SK-MEL-5 (cell line): ENCODE data around the gene CACNG1. TPM values are rescaled to one million over a fixed set of nuclear protein-coding genes. Genes with fewer than 3 reads are reported as not detected.
"Not testable (repeated sequence)": the region's sequence is repeated elsewhere in the genome, so short reads cannot be mapped to it uniquely, and the experiment has no call there.

Experiments
- DNase-seq: peaks from one replicate; pipeline ENCODE4 v3.0.0-alpha.2; 2016; ENCODE audit warnings: low read depth, low spot score
- in situ Hi-C: cut with HindIII; loops from 2 replicates; pipeline ENCODE4 v1.10.0; 2016; ENCODE audit warnings: low sequenced_read_pairs, high pct_unique_total_duplicates, low pct_unique_long_range_greater_than_20kb
- total RNA-seq: library from RNA; depleted of rRNA; stranded (reverse); fragments of >200 nt; shearing (Covaris generic); gene quantifications from 2 replicates; pipeline ENCODE4 v1.2.3, GENCODE V29; 2014

CACNG1 gene
- total RNA-seq, 1 experiment from 2014 or later = not detected

DNA sequence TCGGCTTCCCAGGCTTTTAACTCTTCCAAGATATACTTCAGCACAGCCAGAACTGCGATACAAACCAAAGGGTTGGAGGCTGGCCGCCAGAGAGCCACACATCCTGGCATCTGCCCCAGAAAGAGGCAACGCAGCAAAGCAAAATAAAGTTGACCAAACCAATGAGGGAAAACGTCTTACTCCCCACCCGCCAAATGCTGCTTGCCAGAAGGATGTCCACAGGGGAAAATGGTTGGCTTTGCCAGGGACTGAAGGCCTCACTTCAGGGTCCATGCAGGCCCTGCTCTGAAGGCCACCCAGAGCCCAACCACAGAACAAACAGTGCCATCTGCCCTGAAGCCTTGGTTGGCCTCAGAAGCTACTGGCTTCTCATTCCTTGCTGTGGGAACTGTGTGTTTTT, 15.0 kb downstream of the CACNG1 start:
- in situ Hi-C loops = no loop called here
- no peak for DNase-seq

GRCh38 chr17:67063141-67063540, 18.8 kb downstream of the CACNG1 start:
- no peak for DNase-seq

DNA sequence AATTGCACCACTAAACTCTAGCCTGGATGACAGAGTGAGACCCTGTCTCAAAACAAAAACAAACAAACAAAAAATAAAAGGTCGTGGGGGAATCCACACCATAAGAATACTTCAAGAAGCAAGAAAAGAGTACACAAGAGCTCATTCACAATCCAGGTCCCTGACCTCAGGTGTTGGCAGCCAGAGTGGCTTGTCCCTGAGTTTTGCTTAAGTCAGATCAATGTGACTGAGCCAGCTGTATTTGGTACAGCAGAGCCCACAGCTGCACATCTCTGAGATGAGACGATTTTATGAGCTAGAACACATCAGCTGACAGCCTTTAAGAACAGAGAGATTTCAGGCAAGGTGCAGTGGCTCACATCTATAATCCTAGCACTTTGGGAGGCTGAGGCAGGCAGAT, 22.4 kb downstream of the CACNG1 start:
- DNase-seq = no peak
- in situ Hi-C loops = no loop called here

More at GRCh38 chr17:67063141-67063540, 18.8 kb downstream of the CACNG1 start:
- in situ Hi-C loops = no loop called here

DNA sequence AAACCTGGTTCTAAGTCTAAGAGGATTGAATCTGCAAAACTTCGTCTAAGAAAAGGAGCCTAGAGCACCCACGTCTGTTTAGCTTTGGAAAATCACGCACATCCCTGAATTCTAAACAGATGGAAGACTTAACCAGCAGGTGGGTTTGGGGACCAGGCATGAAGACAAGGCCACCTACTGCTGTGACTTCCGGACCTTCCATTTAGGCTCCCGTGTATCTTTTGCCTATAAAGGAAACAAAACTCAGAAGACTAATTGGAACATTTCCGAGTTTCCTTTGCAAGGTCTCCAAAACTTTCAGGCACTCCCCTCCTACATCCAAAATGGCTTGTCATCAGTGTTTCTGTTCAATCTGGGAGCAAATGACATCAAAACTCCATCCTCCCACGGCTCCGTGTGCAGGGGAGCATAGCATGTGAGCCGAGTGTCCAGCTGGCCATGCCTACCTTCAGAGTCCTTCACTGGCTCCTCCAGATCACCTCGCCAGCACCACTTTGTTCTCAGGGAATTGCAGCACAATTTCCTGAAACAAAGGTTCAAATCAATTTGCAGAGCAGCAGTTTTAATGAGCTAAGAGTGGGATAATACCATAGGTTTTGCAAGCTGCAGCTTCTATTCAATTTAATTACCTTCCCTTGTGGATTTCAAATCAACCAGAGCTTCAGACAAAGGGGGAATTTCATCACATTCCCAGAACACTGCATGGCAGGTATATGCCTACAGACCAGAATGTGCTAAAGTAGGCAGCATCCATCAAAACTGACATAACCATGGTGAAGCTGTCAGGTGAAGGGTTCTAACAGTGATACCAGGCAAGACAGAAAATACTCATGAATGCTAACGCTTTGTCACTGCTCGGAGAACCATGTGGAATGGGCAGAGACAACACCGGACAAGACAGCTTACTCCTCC, 23.5 kb downstream of the CACNG1 start:
- no peak for DNase-seq
- in situ Hi-C loops = no loop called here

DNA sequence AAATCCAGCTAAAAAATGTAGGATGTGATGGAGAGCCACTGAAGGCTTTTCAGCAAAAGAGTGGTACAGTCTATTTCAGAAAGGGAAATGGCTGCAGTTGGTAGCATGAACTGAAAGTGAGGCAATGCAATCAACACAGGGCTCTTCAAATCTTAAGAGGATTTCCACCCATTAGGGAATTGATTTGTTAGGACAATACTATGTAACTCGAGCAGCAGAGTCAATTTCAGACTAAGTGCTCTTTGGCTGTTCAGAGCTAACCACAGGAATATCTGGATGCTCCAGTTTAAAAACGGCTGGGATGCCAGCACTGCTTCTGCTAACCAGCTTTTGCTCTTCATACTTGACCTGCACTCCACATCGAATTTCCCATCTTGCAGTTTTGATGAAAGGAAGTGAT, 24.6 kb downstream of the CACNG1 start:
- in situ Hi-C loops = no loop called here
- DNase-seq = no peak

GRCh38 chr17:67069603-67070136, 25.3 kb downstream of the CACNG1 start:
- no peak for DNase-seq
- in situ Hi-C loops = no loop called here

GRCh38 chr17:67071595-67071994, 27.2 kb downstream of the CACNG1 start:
- DNase-seq = no peak
- in situ Hi-C loops = no loop called here

DNA sequence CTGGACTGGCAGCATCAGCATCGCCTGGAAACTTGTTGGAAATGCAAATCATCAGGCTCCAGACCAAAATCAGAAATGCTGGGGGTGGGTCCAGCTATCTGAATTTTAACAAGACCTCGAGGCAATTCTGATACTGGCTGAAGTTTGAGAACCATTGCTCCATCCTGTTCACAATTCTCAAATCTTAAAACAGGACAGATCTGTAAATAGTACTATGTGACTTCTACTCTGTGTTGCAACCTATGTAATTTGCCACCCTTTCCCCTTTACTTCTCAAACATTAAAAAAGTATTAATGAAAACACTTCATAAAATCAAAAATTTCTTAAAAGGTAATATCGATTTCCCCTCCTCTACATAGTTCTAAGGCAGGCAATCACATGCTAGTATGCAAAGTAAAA, 28.5 kb downstream of the CACNG1 start:
- in situ Hi-C loops = no loop called here

DNA sequence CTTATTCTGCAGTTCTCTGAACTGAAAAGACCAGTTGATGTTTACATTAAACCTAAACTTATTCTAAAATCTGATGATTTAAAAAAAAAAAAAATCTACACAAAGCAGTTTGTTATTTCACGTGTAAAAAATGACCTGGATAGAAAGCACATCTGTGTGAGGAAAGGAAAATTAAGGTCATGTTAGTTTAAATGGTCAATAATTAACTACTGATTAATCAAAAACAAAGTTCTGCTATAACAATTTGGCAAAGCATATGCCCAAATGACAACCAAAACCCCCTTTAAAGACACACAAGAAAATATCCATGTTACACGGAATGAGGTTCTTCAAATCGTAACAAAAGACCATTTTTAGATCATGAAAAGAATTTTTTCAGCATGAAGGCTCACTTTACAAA, 30.4 kb downstream of the CACNG1 start:
- DNase-seq = no peak
- in situ Hi-C loops = no loop called here

More for the DNA sequence above, 28.5 kb downstream of the CACNG1 start:
- DNase-seq = no peak

DNA sequence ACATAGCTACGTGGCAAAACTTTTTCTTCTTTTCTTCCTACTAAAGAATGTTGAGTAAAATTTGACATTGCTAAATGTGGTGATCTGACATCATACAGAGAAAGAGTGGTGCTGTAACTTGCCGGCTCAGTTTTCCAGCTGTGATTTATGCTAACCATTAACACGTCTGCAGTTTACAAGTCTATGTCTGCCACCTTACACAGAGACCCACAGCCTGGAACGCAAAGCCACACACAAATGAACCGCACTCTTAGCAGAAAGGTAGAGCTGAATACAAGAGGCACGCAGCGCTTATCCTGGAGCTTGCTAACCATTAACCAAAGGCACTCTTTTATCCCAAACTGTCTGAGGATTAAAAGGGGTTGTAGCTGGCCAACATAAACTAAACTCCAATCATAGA, 31.9 kb downstream of the CACNG1 start:
- in situ Hi-C loops = no loop called here
- no peak for DNase-seq

- no peak for DNase-seq
- in situ Hi-C loops = no loop called here
Measured at GRCh38 chr17:67078292-67078691, 33.9 kb downstream of the CACNG1 start.

DNA sequence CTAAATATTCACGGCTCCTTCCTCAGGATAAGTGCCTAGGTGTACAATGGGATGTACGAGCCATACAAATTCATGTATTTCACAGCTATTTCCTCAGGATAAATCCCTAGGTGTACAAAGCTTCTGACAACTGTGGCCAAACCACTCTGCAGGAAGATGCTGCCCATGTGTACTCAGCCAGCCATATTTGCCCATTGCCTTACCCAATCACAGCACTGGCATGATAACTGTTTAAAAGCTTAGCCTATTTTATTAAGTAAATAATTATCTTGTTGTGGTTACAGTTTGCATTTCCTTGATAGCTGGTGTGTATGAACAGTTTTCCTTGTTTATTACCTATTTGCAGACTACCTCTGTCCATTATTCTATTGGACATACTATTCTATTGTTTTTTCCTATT, 35.1 kb downstream of the CACNG1 start:
- no peak for DNase-seq
- in situ Hi-C loops = no loop called here

- no peak for DNase-seq
- in situ Hi-C loops = no loop called here
Measured at GRCh38 chr17:67080804-67081203, 36.5 kb downstream of the CACNG1 start.

DNA sequence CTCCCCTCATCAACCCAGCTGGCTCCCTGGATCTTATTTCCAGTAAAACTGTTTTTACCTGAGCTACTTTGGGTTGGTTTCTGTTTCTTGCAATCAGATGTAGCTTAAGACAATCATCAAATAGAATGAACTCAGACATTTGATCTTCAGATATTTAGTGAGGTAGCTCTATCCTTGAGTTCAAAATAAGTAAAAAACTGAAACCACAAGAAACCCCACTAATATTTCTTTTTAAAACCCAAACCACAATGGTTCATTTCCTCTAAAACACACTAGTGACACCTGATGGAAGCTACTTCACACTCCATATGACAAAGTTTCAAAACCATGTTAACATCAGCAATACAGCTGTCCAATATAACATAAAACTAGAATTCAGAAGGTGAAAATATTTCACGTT, 37.8 kb downstream of the CACNG1 start:
- DNase-seq = no peak
- in situ Hi-C loops = no loop called here

DNA sequence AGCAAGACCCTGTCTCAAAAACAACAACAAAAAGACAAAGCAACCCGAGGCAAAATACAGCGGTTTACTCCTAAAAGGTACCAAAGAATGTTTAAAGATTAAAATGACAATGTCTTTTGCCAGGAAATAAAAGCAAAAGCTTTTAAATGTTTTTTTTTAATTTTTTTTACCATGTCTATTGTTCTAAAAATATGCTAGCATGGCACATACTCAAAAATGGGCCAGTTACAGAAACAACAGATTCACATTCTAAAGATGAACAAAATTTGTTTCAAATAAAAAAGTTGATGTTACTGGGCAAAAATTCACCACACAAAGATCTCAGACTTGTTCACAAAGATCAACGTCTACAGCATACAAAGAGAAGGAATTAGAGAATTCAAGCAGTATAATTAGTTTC, 41.1 kb downstream of the CACNG1 start:
- DNase-seq = no peak
- in situ Hi-C loops = no loop called here

- in situ Hi-C loops = no loop called here
- no peak for DNase-seq
Measured at GRCh38 chr17:67088639-67089038, 44.3 kb downstream of the CACNG1 start.

- no peak for DNase-seq
- in situ Hi-C loops = no loop called here
Measured at GRCh38 chr17:67090341-67090740, 46.0 kb downstream of the CACNG1 start.

DNA sequence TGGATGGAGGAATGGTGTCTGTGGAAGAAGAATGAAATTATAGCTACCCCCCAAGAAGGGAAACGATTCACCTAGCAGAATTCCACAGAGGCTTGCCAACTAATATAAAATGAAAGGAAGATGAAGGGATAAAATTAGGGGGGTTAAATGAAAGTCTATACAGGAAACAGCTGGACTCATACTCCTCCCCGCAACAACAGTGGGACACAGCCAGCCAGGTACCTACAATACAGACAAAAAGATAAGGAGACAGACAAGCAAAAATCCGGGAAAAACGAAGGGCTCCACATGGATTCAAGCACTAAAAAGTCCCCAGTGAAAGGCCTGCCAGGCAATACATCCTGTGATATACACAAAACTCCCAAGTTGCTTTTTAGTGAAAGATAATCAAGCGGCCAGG, 47.9 kb downstream of the CACNG1 start:
- no peak for DNase-seq
- in situ Hi-C loops = no loop called here

DNA sequence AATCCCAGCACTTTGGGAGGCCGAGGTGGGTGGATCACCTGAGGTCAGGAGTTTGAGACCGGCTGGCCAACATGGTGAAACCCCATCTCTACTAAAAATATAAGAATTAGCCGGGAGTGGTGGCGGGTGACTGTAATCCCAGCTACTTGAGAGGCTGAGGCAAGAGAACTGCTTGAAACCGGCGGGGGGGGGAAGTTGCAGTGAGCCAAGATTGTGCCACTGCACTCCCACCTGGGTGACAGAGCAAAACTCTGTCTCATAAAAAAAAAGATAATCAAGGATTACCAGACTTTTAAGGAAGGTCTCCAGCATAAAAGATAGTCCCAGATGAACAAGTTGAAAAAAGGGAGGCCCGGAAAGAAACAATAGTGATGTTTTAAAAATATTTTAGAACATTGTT, 48.4 kb downstream of the CACNG1 start:
- in situ Hi-C loops, DNase-seq: not testable (repeated sequence)
